PC-9 (cell line): ENCODE results near the gene EYA2. TPM values are rescaled to one million over a fixed set of nuclear protein-coding genes. Genes with fewer than 3 reads are reported as not detected.

Source experiments
- BruUV-seq: library from RNA; stranded (reverse); fragments of 400-500 nt; replicated peaks from 2 replicates; lab custom pipeline; 2021; lab: Mats Ljungman, UMichigan
- CTCF ChIA-PET: fragments of 300-600 bp; sonication (Branson Sonifier 250); formaldehyde crosslinking; loops from one replicate; lab custom pipeline; 2022; ENCODE audit warnings: antibody characterized with exemption; lab: Charles Lee
- POLR2A ChIA-PET: fragments of 300-600 bp; sonication (Branson Sonifier 250); formaldehyde crosslinking; loops from one replicate; lab custom pipeline; 2022; ENCODE audit warnings: antibody characterized with exemption; ENCODE audit not compliant: unreplicated experiment; lab: Charles Lee
- DNase-seq, 2 experiments: peaks; one replicate each; pipeline versions ENCODE4 v3.0.0 to v3.0.0-alpha.2; 2015 to 2022; ENCODE audit warnings: mixed read lengths in 1 of 2
- H2AFZ ChIP-seq: fragments of 200-600 bp; sonication (generic); 2 replicates; pipeline ENCODE4 v1.8.1; 2017; ENCODE audit warnings: antibody characterized with exemption
- H3F3A ChIP-seq: fragments of 200-600 bp; sonication (generic); 2 replicates; pipeline ENCODE4 v1.8.1; 2017; ENCODE audit warnings: antibody characterized with exemption, mild to moderate bottlenecking, low read depth; ENCODE audit not compliant: insufficient read depth
- H3K27ac ChIP-seq: fragments of 200-600 bp; sonication (generic); 2 replicates; pipeline ENCODE4 v1.6.1; 2016; ENCODE audit warnings: mixed run types
- H3K27me3 ChIP-seq: fragments of 200-600 bp; sonication (generic); 2 replicates; pipeline ENCODE4 v1.6.1; 2016; ENCODE audit warnings: low read depth, mixed run types; ENCODE audit not compliant: insufficient read depth
- H3K36me3 ChIP-seq: fragments of 200-600 bp; sonication (generic); 2 replicates; pipeline ENCODE4 v1.6.1; 2016; ENCODE audit warnings: low read depth, mixed run types
- H3K4me1 ChIP-seq: fragments of 200-600 bp; sonication (generic); replicated peaks from 2 replicates; pipeline ENCODE4 v1.6.1; 2016; ENCODE audit warnings: mixed run types; ENCODE audit not compliant: insufficient read depth
- H3K4me2 ChIP-seq: fragments of 200-600 bp; sonication (generic); 2 replicates; pipeline ENCODE4 v1.6.1; 2017; ENCODE audit warnings: mixed run types
- H3K4me3 ChIP-seq: fragments of 200-600 bp; sonication (generic); 2 replicates; pipeline ENCODE4 v1.6.1; 2016; ENCODE audit warnings: mixed run types
- H3K79me2 ChIP-seq: fragments of 200-600 bp; sonication (generic); 2 replicates; pipeline ENCODE4 v1.6.1; 2017; ENCODE audit warnings: low read depth, mixed run types
- H3K9me2 ChIP-seq: fragments of 200-600 bp; sonication (generic); 2 replicates; pipeline ENCODE4 v1.8.1; 2017; ENCODE audit warnings: mild to moderate bottlenecking; ENCODE audit not compliant: insufficient read depth
- H3K9me3 ChIP-seq: fragments of 200-600 bp; sonication (generic); 2 replicates; pipeline ENCODE4 v1.8.1; 2016; ENCODE audit warnings: low read depth; ENCODE audit not compliant: insufficient read depth
- H4K20me1 ChIP-seq: fragments of 200-600 bp; sonication (generic); 2 replicates; pipeline ENCODE4 v1.8.1; 2017; ENCODE audit not compliant: insufficient read depth
- CTCF ChIP-seq: fragments of 200-600 bp; sonication (generic); conservative IDR thresholded peaks from 2 replicates; pipeline ENCODE4 v1.6.1; 2017; ENCODE audit warnings: mixed run types, antibody characterized with exemption, mild to moderate bottlenecking, moderate library complexity
- EZH2 ChIP-seq: fragments of 200-600 bp; sonication (generic); IDR thresholded peaks from 2 replicates; pipeline ENCODE4 v1.8.0; 2017; ENCODE audit warnings: antibody characterized with exemption, low read depth
- intact Hi-C: fragments of 100-400 bp; cut with micrococcal nuclease; formaldehyde crosslinking; loops from one replicate; pipeline ENCODE4 v1.10.0; 2022; ENCODE audit not compliant: unreplicated experiment
- total RNA-seq: library from RNA; stranded (reverse); gene quantifications from 2 replicates; pipeline ENCODE4 v1.2.3, GENCODE V29; 2021

EYA2 gene
- total RNA-seq, 1 experiment from 2014 or later, result not detected

GRCh38 chr20:47188540-47188939, 293.9 kb downstream of the EYA2 start:
- intact Hi-C loops, result no loop called here
- TF ChIP-seq EZH2, result no peak
- no peak for TF ChIP-seq CTCF
- H3K9me3 ChIP-seq, result peaks cover 12% of the 10 kb centered on the region
- H3K27ac ChIP-seq, result no peak overlapping the region
- peaks cover 8% of the 10 kb centered on the region; the same call in 1 of the 2 replicates for H3F3A ChIP-seq
- POLR2A ChIA-PET, result no interaction called here
- CTCF ChIA-PET, result no interaction called here
- no TSS peak for BruUV-seq
- DNase-seq, result no peak
- no peaks in the 10 kb centered on the region for H4K20me1 ChIP-seq
- no peaks in the 10 kb centered on the region for H3K36me3 ChIP-seq
- no peaks in the 10 kb centered on the region for H3K9me2 ChIP-seq
- no peaks in the 10 kb centered on the region for H3K79me2 ChIP-seq
- H3K27me3 ChIP-seq, result peaks cover 3% of the 10 kb centered on the region; the same call in 1 of the 2 replicates
- H3K4me2 ChIP-seq, result no peak overlapping the region
- no peak overlapping the region for H3K4me3 ChIP-seq
- peaks cover 4% of the 10 kb centered on the region; the same call in 1 of the 2 replicates for H3K4me1 ChIP-seq
- no peak overlapping the region for H2AFZ ChIP-seq

- Histone ChIP-seq H3K9me3 (peaks cover 12% of the 10 kb centered on the region), H3K27ac (no peak overlapping the region), H3K4me1 (peaks cover 4% of the 10 kb centered on the region; the same call in 1 of the 2 replicates), H4K20me1 (no peaks in the 10 kb centered on the region), H3K4me3 (no peak overlapping the region), H3K4me2 (no peak overlapping the region), H3K9me2 (no peaks in the 10 kb centered on the region), H2AFZ (no peak overlapping the region), H3F3A (peaks cover 8% of the 10 kb centered on the region; the same call in 1 of the 2 replicates), H3K36me3 (no peaks in the 10 kb centered on the region), H3K27me3 (peaks cover 3% of the 10 kb centered on the region; the same call in 1 of the 2 replicates), H3K79me2 (no peaks in the 10 kb centered on the region)
- ChIA-PET POLR2A (no interaction called here), CTCF (no interaction called here)
- DNase-seq, result no peak
- intact Hi-C loops, result no loop called here
- no TSS peak for BruUV-seq
- TF ChIP-seq CTCF, result no peak
- no peak for TF ChIP-seq EZH2
Measured at GRCh38 chr20:47189060-47189459, 294.4 kb downstream of the EYA2 start.

GRCh38 chr20:47191074-47191673, 296.5 kb downstream of the EYA2 start:
- no peak for TF ChIP-seq CTCF
- TF ChIP-seq EZH2, result no peak
- H3F3A ChIP-seq, result peaks cover 8% of the 10 kb centered on the region; the same call in 1 of the 2 replicates
- no peaks in the 10 kb centered on the region for H3K79me2 ChIP-seq
- peaks cover 4% of the 10 kb centered on the region; the same call in 1 of the 2 replicates for H3K4me1 ChIP-seq
- BruUV-seq, result no TSS peak
- intact Hi-C loops, result loop anchor here (10.0 kb wide), 1 partner anchor 436 kb away; no protein-coding TSS in a partner anchor
- DNase-seq, result peak in 1 of 2 experiments; percentile 79
- ChIA-PET CTCF (no interaction called here), POLR2A (no interaction called here)
- no peak overlapping the region for H3K4me3 ChIP-seq
- H2AFZ ChIP-seq, result no peak overlapping the region
- H3K4me2 ChIP-seq, result no peak overlapping the region
- H3K27ac ChIP-seq, result no peak overlapping the region
- no peaks in the 10 kb centered on the region for H4K20me1 ChIP-seq
- no peaks in the 10 kb centered on the region for H3K36me3 ChIP-seq
- peaks cover 12% of the 10 kb centered on the region for H3K9me3 ChIP-seq
- peaks cover 3% of the 10 kb centered on the region; the same call in 1 of the 2 replicates for H3K27me3 ChIP-seq
- H3K9me2 ChIP-seq, result no peaks in the 10 kb centered on the region
